SH-SY5Y (cell line): ENCODE results near the gene GNG7.

Experiments used
- GATA2 ChIP-seq: IDR thresholded peaks from 2 replicates; pipeline ENCODE4 v1.6.1; 2011; ENCODE audit warnings: mild to moderate bottlenecking, low read depth, low read length
- GATA3 ChIP-seq: IDR thresholded peaks from 2 replicates; pipeline ENCODE4 v1.6.1; 2011; ENCODE audit warnings: low read depth, mild to moderate bottlenecking, low read length, moderate library complexity

Gene GNG7

DNA sequence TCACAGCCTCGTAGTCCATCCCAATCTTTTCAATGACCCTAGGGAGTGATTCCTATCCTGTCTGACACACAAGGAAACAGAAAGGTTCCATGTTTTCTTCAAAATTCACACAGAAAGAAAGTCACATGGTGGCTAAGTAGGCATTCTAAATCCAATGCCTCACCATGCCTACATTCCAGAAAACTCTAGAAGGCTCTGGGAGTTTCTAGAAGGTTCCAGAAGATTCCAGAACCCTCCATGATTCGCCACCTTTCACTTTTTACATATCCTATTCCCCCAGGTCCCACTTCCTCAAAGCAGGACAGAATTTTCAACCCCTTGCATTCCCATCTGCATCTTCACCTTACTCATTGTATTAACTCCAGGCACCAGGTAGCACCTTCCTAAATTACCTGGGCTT lies 23.1 kb downstream of the GNG7 start:
- TF ChIP-seq GATA2 (no peak), GATA3 (no peak)

DNA sequence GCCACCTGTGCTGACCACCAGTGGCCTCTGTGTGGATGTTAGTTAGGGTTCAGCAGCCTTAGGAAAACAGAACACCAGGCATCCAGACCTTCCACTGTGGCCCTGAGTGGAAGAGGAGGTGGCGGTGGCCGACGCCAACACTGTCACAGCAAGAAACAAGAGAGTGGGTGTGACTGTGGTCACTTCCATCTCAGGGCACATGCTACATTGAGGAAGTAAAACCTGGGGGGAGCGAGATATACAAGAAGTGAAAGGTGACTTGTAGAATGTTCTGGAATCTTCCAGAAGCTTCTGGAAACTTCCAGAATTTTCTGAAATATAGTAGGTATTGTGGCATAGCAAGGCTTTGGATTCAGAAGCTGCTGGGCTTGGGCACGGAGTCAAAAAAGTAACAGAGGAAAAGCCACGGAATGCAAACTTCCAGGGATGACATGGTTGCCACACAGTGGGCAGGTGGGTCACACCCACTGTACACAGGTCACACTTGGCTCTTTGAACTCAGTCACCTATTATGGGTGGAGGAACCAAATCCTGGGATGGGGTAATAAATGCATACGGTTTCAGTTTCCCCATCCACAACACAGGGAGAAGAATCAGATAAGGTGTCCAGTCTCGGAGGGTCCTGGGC lies 24.3 kb downstream of the GNG7 start:
- TF ChIP-seq GATA2 (no peak), GATA3 (no peak)

DNA sequence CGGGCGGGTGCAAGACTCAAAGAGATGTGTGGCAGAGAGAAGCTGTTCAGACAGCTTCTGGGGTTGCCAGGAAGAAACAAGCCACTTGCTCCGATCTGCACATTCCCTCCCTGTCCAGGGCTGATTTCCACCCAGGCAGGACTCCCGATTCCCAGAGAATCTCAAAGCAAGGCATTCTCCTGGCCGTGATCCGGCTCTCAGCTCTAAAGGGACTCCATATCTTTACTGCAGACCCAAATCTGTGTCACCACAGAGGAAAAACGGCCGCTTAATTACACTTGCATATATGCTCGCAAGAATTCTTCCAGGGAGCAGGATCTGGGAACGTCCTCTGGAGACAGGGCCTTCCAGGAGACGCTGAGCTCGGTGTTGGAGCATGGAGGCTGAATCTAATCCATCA lies 25.7 kb downstream of the GNG7 start:
- TF ChIP-seq GATA3 (no peak), GATA2 (no peak)

DNA sequence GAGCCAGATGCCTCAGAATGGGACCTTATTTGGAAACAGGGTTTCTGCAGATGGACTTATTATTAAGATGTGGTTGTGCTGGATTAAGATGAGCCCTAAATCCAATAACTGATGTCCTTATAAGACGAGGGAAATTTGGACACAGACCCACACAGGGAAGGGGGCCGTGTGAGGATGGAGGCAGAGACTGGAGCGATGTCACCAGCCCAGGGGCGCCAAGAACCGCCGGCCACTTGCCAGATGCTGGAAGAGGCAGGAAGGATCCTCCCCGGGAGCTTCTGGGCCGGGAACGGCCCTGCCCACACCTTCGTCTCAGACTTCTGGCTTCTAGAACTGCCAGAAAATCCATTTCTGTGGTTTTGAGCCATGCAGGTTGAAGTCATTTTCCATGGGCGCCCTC lies 26.6 kb downstream of the GNG7 start:
- TF ChIP-seq GATA2: no peak
- no peak for TF ChIP-seq GATA3

DNA sequence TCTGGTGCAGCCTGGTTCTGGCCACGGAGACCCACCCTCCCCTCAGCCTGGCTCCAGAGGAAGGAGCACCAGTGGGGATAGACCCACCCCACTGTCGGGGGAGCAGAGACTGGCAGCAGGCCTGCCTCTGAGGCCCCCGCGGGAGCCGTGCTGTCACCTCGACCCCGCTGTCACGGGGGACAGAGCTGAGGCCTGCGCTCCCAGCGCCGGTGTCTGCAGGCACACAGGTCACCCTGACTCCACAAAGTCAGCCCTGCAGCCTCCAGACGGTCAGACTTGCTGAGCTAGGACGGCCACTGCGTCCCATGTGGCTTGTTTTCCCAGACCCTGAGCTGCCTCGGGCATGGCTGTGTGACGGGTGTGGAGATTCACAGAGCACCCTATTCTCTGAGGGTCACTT lies 32.3 kb downstream of the GNG7 start:
- no peak for TF ChIP-seq GATA3
- no peak for TF ChIP-seq GATA2

DNA sequence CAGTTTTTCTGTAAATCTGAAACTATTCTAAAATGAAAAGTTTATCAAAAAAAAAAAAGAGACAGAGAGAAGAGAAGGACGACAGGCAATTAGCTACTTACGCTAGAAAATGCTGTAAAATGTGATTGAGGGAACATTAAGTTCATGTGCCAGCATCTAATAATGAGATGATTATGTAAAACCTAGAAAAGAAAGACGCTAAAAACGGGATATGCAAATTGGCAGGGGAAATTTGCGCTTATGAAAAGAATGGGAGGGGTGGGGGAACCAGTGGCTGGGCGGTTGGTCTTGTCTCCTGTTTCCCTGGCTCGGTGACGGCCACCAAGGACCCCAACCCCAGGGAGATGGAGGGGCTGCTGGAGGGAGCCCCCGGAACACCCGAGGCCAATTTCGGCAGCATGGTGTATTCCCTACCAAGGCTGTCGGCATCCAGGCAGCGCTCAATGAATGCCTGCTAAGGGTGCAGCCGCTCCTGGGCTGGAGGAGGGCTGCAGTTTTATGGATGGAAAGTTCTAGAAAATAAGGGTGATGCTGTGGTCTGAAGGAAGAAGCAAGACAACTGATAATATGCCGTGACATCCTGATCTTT lies 34.2 kb downstream of the GNG7 start:
- TF ChIP-seq GATA2 (no peak), GATA3 (no peak)

DNA sequence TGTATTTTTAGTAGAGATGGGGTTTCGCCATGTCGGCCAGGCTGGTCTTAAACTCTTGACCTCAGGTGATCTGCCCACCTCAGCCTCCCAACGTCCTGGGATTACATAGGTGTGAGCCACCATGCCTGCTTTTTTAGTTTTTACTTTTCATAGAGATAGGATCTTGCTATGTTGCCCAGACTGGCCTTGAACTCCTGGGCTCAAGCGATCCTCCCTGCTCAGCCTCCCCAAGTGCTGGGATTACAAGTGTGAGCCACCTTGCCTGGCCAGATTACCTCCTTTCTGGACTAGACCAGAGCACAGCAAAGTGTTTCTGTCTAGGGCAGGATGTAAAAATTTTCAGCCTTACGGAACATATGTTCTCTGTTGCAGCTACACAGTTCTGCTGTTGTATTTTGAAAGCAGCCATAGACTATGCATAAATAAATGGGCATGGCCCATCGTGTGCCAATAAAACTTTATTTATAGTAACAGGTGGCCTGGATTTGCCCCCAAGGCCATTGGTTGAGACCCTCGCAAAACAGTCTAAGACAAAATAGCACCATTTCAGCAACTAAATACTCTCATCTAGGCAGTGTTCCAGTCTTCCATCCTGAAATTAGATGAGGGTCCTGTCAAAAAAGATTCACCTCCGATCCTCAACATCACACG lies 36.0 kb downstream of the GNG7 start:
- TF ChIP-seq GATA2: no peak
- no peak for TF ChIP-seq GATA3

DNA sequence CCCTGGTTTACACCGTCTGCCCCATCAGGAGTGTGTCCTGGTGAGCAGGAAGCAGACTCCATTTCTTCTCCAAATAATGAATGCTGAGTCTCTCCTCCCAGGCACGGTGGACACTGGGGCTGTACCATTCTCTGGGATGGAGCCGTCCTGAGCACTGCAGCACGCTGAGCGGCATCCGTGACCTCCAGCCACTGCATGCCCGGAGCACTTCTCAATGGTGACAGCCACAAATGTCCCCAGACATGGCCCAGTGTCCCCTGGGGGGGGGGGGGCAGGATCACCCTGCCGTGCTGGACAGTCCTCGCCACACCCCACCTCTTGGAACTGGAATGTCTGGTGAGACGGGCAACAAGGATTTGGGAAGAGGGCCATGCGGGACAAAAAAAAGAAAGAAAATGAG lies 37.4 kb downstream of the GNG7 start:
- TF ChIP-seq GATA3: no peak

DNA sequence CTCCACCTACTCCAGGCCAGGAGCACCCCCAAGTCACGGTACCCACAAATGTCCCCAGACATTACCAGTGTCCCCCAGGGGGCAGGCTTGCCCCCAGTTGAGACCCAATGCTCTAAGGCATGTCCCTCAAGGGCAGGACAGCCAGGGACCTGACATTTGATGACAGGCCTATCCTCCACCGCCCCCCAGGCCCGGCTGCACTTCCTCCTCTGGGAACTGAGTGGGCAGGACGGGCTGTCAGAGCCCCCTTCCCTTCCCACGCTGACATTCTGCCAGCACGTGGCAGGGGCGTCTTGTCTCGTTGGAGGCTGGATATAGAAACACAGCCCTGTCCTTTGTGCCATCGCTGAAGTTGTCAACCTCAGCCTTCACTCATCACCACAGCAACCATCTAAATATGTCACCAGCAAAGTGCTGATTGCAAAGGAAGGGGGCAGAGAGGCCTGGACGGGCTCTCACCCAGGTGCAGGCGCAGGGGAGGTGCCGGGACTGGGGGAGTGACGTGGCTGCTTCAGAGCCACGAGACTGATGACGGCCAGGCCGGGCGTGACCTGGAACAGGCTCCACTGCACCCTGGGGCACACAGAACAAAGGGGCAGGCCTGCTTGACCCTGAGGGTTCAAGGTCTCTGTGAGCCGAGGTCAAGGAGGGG lies 38.4 kb downstream of the GNG7 start:
- TF ChIP-seq GATA2 (no peak), GATA3 (no peak)

DNA sequence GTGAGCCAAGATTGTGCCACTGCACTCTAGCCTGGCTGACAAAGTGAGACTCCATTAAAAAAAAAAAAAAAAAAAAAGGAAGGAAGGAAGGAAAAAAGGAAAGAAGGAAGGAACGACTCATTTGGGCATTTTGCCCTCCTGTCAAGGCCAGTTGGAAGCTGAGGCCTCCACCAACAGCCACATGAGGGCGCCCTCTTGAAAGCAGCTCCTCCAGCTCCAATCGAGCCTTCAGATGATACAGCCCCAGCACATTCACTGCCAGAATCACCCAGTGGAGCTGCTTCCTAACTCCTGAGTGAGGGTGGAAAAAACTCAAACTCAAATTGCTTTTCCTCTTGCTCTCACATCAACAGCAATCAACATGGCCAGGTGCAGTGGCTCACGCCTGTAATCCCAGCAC lies 40.9 kb downstream of the GNG7 start:
- no peak for TF ChIP-seq GATA3
- no peak for TF ChIP-seq GATA2

DNA sequence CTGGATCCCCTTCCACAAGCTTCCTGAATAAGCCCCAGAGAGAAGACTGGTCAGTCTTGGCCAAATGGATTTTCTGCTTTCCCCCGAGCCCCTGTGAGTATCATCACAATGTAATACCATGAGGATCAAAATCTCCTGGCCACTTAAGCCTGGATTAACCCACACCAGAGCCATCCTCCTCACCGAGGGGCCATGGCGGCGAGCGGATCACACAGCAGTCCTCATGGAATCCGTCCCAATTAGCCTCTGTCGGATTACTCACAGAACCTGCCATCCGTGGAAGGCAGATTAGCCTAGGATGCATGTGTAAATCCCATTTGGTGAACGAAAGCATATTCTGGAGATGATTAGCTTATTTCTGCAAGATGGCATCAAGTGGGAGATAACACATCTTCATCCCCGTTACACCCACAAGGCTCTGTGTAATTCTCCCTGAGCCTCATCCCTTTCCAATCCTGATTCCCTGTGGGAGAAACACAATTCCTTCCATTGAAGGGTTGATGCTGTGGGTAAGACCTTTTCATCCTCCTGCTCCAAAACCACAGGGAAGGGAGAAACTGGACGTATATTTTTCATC lies 42.5 kb downstream of the GNG7 start:
- TF ChIP-seq GATA3 (no peak), GATA2 (no peak)

DNA sequence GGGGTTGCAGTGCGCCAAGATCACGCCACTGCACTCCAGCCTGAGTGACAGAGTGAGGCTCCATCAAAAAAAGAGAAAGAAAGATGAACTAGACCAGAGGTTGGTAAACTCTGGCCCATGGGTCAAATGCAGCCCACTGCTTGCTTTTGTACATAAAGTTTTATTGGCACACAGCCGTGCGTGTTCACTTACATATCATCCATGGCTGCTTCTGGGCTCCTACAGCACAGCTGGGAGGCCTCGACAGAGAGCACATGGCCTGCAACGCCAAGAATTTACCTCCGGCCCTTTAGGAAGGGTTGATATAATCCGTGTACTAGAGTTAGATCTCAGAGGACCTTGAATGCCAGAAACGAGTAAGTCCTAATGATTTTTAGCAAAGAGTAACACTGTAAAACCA lies 46.0 kb downstream of the GNG7 start:
- TF ChIP-seq GATA2 (no peak), GATA3 (no peak)

DNA sequence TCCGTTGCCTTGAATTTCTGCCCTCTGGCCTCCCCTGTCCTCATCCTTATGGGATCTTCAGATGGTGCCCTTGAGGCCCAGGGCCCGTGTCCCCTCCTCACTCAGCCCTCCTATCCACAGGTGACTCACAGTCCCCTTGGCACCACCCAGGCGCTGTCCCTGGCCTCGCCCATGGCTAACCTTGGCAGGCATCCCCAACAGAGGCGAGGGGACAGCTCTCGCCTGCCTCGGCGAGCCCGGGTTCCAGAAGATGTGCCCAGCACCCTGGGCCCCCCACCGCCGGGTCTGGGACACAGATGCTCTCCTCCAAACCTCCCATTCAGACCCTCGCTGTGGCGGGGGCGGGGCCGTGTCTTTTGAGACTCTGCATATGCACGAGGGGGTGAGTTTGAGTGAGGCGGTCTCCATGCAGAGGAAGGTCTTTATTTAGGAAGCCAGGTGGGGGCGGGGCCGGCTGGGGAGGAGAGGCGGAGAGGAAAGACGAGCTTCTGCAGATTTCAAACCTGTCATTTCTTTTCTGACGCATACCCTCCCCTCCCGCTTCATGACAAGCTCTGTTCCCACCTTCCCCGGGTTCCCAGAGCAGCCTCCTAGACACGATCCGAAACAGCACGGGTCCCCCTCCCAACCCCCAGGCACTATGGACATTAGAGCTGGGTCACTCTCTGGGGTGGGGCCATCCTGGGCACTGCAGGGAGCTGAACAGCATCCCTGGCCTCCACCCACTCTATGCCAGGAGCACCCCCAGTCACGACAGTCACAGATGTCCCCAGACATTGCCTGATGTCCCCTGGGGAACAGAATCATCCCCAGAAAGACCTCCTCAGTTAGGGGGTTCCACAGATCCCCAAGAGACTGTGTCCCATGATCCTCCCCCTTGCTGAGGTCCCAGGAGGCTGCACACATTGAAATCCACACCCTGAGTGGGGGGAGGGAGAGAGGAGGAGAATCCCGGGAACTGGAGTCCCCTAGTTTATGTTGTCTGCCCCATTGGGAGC lies 48.5 kb downstream of the GNG7 start:
- TF ChIP-seq GATA3 (no peak), GATA2 (no peak)

DNA sequence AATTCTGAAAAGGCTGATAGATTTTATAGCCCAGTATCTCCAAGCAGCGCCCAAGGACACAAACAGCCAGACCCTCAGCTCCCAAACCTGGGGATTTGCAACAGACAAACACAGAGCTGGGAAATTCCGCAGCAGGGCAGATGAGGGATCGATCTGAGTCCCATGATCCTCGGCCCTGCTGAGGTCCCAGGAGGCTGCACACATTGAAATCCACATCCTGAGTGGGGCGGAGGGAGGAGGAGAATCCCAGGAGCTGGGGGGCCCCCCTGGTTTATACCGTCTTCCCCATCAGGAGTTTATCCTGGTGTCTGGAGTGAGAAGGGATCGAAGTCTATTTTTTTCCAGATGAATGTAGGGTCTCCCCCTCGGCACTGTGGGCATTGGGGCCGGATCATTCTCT lies 49.3 kb downstream of the GNG7 start:
- TF ChIP-seq GATA3: no peak
- TF ChIP-seq GATA2: no peak
